NB4 (cell line): Measurements from ENCODE around the gene POLR3E.

Source experiments
- MYC ChIP-seq: IDR thresholded peaks from 2 replicates; pipeline ENCODE4 v1.6.1; 2011; ENCODE audit warnings: low read depth, low read length
- POLR2A ChIP-seq: IDR thresholded peaks from 2 replicates; pipeline ENCODE4 v1.6.1; 2011; ENCODE audit warnings: mild to moderate bottlenecking; ENCODE audit not compliant: insufficient read length; ENCODE audit errors: extremely low read depth
- TF ChIP-seq, protein P1 (sequence below): IDR thresholded peaks from one replicate; pipeline ENCODE4 v1.5.1; 2012; ENCODE audit warnings: low read depth, low read length
- TF ChIP-seq, protein P2 (sequence below): IDR thresholded peaks from 2 replicates; pipeline ENCODE4 v1.6.1; 2011; ENCODE audit warnings: low read depth, low read length

- TF ChIP-seq POLR2A (no peak), MYC (no peak)
- TF ChIP-seq, protein P1, sequence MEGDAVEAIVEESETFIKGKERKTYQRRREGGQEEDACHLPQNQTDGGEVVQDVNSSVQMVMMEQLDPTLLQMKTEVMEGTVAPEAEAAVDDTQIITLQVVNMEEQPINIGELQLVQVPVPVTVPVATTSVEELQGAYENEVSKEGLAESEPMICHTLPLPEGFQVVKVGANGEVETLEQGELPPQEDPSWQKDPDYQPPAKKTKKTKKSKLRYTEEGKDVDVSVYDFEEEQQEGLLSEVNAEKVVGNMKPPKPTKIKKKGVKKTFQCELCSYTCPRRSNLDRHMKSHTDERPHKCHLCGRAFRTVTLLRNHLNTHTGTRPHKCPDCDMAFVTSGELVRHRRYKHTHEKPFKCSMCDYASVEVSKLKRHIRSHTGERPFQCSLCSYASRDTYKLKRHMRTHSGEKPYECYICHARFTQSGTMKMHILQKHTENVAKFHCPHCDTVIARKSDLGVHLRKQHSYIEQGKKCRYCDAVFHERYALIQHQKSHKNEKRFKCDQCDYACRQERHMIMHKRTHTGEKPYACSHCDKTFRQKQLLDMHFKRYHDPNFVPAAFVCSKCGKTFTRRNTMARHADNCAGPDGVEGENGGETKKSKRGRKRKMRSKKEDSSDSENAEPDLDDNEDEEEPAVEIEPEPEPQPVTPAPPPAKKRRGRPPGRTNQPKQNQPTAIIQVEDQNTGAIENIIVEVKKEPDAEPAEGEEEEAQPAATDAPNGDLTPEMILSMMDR = no peak
- TF ChIP-seq, protein P2, sequence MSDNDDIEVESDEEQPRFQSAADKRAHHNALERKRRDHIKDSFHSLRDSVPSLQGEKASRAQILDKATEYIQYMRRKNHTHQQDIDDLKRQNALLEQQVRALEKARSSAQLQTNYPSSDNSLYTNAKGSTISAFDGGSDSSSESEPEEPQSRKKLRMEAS = peak; percentile 48
These were observed 76.6 kb downstream of the POLR3E start for GRCh38 chr16:22373662-22374310.
